Endothelial cell of umbilical vein (primary cell): ENCODE measurements around the gene CD101.

Experiments used
- CTCF ChIP-seq, 2 donors: IDR thresholded peaks; 1 replicate in 1 of 2; 2 replicates in 1 of 2; pipeline ENCODE4 v1.5.1; 2011; ENCODE audit warnings: low read length in 2 of 2, mild to moderate bottlenecking in 2 of 2, moderate library complexity in 2 of 2, control low read depth in 1 of 2, inconsistent platforms in 1 of 2, low read depth in 1 of 2; ENCODE audit not compliant: insufficient read depth in 1 of 2; ENCODE audit errors: extremely low read depth in 1 of 2
- EZH2 ChIP-seq: IDR thresholded peaks from 2 replicates; pipeline ENCODE4 v1.6.1; 2012; ENCODE audit warnings: borderline replicate concordance, low read depth, mild to moderate bottlenecking, moderate library complexity, low read length, inconsistent platforms; ENCODE audit not compliant: severe bottlenecking
- FOS ChIP-seq: IDR thresholded peaks from 2 replicates; pipeline ENCODE4 v1.6.1; 2011; ENCODE audit warnings: mild to moderate bottlenecking, low read length, moderate library complexity, borderline replicate concordance; ENCODE audit not compliant: insufficient read depth
- GATA2 ChIP-seq: IDR thresholded peaks from 2 replicates; pipeline ENCODE4 v1.7.0; 2011; ENCODE audit warnings: low read depth, mild to moderate bottlenecking, moderate library complexity, mixed read lengths, low read length; ENCODE audit not compliant: insufficient read length, insufficient read depth
- JUN ChIP-seq: IDR thresholded peaks from 2 replicates; pipeline ENCODE4 v1.6.1; 2011; ENCODE audit warnings: borderline replicate concordance, low read depth; ENCODE audit not compliant: insufficient read length, insufficient read depth
- MAX ChIP-seq: IDR thresholded peaks from 2 replicates; pipeline ENCODE4 v1.6.1; 2011; ENCODE audit not compliant: insufficient read depth, insufficient read length
- MYC ChIP-seq: IDR thresholded peaks from one replicate; pipeline ENCODE4 v1.6.1; 2011; ENCODE audit warnings: mild to moderate bottlenecking, low read depth, low read length
- POLR2A ChIP-seq: IDR thresholded peaks from 2 replicates; pipeline ENCODE4 v1.6.1; 2012; ENCODE audit warnings: low read depth, mild to moderate bottlenecking, control low read depth, low read length
- POLR2AphosphoS5 ChIP-seq: IDR thresholded peaks from 2 replicates; pipeline ENCODE4 v1.6.1; 2012; ENCODE audit warnings: low read depth, mild to moderate bottlenecking, control low read depth, low read length, moderate library complexity; ENCODE audit not compliant: insufficient read depth

- no peak for TF ChIP-seq CTCF (IDR thresholded peaks at IDR 0.05; ENCODE audit: extremely low read depth in 1 of 2, insufficient read depth in 1 of 2, low read depth in 1 of 2, low read length in 2 of 2)
- TF ChIP-seq POLR2A: no peak
- no peak for TF ChIP-seq MAX
- TF ChIP-seq POLR2AphosphoS5: no peak
- TF ChIP-seq FOS: no peak
- TF ChIP-seq EZH2: no peak
- no peak for TF ChIP-seq JUN
- no peak for TF ChIP-seq MYC
- no peak for TF ChIP-seq GATA2
Observed at GRCh38 chr1:116997066-116997465, 4.5 kb upstream of the CD101 start.
